ENCODE measurements around the gene IGF2BP2.
"Not testable (repeated sequence)": the region's sequence is repeated elsewhere in the genome, so short reads cannot be mapped to it uniquely, and the experiment has no call there.

Gene IGF2BP2

DNA sequence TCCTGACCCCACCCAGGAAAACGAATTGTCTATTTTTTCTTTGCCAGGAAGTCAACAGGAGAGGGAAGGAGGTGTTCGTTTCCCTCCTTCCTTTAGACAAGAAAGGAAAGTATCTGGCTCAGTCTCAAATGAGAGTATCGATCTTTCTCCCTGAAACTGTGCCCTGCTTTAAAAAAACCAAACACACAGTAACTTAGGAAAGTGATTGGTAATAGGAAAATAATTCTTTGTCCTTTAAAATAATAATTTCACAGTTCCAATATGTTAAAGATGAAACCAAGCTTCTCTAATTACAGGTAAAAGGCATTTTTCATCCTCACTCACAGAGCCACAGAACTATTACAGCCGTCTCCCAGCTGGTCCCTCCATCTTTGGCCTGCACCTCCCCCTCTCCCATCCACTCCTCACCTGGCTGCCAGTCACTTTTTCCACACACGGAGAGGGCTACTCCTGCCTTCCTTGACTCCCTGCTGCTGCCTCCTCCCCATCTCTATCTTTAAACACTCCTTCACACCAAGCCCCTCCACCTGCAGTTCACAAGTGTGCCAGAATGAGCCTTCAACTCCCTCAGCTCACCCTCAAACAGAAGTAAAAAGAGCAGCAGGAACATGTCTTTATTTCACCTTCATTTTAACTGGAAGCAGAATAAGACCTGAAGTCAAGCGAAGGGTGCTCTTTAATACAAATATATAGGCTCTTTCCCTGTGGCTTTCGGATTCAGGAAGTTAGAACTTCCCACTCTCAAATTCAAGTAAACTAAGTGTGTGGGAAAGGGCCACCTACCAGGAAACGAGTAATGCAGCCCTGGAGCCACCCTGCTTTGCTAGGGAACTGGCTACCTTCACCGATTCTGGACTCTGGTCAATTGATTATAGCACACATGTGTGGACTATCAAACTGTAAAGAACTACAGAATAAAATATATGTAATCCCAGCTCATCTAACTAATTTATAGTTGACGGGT is 122.3 kb downstream of the IGF2BP2 start:
- no peaks in the 10 kb centered on the region for H3K4me1 Mint-ChIP-seq (ENCODE audit: low read depth)
- H3K36me3 Mint-ChIP-seq (ENCODE audit: low read depth), result no peaks in the 10 kb centered on the region
- DNase-seq (ENCODE audit: low spot score), result no peak
- H3K27ac Mint-ChIP-seq, result no peak overlapping the region
- H3K27me3 Mint-ChIP-seq (ENCODE audit: low read depth), result peaks cover 13% of the 10 kb centered on the region
- no peaks in the 10 kb centered on the region for H3K9me3 Mint-ChIP-seq
- no peak overlapping the region for H3K4me3 Mint-ChIP-seq

DNA sequence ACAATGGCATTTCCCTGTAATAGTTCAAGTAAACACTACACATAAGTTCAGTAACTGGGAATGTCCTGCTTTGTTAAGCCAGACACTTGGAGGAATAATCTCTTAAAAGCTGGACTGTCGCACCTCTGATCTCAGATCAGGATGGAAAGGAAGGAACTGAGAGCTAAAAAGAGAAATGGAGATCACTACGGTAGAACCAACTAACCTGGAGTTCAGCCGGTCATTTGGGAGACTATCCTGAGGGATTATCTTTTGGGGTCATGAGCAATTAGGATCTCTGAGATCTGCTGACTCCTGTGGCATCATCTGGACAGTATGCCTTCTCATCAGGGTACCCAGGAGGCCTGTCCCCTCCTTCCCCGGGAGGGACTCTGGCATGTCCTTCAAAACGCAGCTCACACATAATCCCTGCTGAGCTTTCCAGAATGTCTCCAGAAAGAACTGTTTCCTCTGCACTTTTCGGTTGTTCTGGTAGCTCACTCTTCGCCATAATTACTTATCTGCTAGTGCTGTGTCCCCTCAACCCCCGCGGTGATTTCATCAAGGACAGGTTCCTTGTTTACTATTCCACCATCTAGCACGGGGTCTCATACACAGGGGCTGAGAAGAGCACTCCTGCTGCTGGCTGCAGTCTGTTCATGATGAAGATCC is 123.1 kb downstream of the IGF2BP2 start:
- Mint-ChIP-seq H3K4me3 (no peak overlapping the region), H3K36me3 (ENCODE audit: low read depth) (no peaks in the 10 kb centered on the region), H3K27me3 (ENCODE audit: low read depth) (peaks cover 13% of the 10 kb centered on the region), H3K9me3 (no peaks in the 10 kb centered on the region), H3K27ac (no peak overlapping the region), H3K4me1 (ENCODE audit: low read depth) (no peaks in the 10 kb centered on the region)
- DNase-seq (ENCODE audit: low spot score), result no peak

DNA sequence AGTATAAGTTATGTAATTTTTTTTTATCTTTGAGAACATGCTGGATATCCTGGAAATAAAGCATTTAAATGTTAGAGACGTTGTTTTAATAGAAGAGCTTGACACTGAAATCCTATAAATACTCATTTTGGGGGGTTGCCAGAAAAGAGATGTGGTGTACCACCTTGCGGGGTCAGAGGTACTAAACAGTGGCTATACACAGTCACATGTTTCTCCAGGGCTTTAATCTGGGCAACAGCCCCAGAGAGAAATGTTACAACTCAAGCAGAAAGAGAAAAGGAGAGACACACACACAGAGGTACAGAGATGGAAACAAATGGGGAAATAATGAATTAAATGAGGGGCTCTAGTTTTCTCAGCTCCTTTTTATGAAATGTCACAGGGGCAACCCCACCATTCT is 124.9 kb downstream of the IGF2BP2 start:
- no peak overlapping the region for H3K27ac Mint-ChIP-seq
- H3K27me3 Mint-ChIP-seq (ENCODE audit: low read depth), result peaks cover 22% of the 10 kb centered on the region
- no peaks in the 10 kb centered on the region for H3K36me3 Mint-ChIP-seq (ENCODE audit: low read depth)
- no peaks in the 10 kb centered on the region for H3K4me1 Mint-ChIP-seq (ENCODE audit: low read depth)
- no peak overlapping the region for H3K4me3 Mint-ChIP-seq
- DNase-seq (ENCODE audit: low spot score), result no peak
- H3K9me3 Mint-ChIP-seq, result no peaks in the 10 kb centered on the region

DNA sequence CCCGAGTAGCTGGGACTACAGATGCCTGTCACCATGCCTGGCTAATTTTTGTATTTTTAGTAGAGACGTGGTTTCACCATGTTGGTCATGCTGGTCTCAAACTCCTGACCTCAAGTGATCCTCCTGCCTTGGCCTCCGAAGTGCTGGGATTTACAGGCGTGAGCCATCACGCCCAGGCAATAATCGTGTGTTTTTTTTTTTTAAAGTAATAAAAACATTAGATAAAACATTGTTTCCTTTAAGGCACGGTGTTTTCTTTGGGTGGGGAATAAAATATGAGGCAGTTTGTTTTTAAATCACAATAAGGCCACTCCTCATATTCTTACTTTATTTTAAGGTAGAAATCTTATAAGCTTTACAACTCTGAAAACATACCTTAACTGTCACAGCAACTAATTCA is 127.6 kb downstream of the IGF2BP2 start:
- H3K27ac Mint-ChIP-seq; H3K4me3 Mint-ChIP-seq; H3K4me1 Mint-ChIP-seq (ENCODE audit: low read depth); H3K36me3 Mint-ChIP-seq (ENCODE audit: low read depth); DNase-seq (ENCODE audit: low spot score); H3K9me3 Mint-ChIP-seq: not testable (repeated sequence)
- peaks cover 21% of the 10 kb centered on the region for H3K27me3 Mint-ChIP-seq (ENCODE audit: low read depth)

DNA sequence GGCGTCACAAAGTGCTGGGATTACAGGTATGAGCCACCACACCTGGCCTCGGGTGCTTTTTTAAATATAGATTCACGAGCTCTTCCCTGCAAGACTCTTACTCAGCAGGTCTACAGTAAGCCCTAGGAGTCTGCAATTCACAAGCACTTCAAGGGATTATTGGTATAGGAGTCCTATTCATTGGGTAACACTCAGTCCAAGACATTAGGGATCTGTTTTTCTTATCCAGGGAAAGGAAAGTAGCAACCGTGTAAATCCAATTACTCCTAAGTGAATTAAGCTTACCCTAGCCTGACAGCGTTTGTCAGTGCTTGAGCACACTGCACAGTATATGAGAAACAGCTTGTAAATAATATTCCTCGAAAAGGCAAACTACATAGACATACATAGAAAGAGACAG is 128.8 kb downstream of the IGF2BP2 start:
- Mint-ChIP-seq H3K36me3 (ENCODE audit: low read depth) (no peaks in the 10 kb centered on the region), H3K4me3 (no peak overlapping the region)
- no peak for DNase-seq (ENCODE audit: low spot score)

DNA sequence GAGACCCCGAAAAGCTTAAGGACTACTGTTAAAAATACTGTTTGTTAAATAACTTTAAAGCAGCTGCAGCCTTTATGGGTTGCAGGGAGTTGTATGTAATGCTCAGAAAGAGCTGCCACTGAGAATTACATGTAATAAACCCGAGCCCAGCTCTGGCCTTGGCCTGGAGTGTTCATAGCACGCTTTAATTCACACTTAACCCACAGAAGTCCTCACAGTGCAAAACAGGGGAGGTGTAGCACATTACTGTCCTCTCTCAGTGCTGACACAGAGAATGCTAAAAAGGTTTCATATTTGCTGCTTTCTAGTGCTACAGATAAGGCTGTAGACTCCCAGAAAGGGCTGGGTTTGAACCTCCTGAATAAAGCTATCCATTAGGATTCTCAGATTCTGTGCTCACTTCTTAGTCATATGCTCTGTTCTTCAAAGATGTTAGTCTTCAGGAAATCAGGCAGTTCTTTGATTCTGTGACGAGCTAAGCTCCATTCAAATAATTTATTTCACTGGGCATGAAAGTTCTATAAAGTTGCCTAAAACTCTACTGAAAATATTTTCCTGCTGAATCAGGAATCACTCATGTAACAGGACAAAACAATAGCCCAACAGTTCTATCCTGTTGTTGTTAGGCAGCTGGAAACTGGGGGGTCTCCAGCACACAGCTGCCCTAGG is 130.7 kb downstream of the IGF2BP2 start:
- no peaks in the 10 kb centered on the region for H3K9me3 Mint-ChIP-seq
- H3K4me3 Mint-ChIP-seq, result no peak overlapping the region
- DNase-seq (ENCODE audit: low spot score), result no peak
- no peaks in the 10 kb centered on the region for H3K36me3 Mint-ChIP-seq (ENCODE audit: low read depth)
- no peak overlapping the region for H3K27ac Mint-ChIP-seq
- peaks cover 12% of the 10 kb centered on the region for H3K27me3 Mint-ChIP-seq (ENCODE audit: low read depth)
- H3K4me1 Mint-ChIP-seq (ENCODE audit: low read depth), result no peaks in the 10 kb centered on the region

More for the DNA sequence above, 128.8 kb downstream of the IGF2BP2 start:
- no peaks in the 10 kb centered on the region for H3K9me3 Mint-ChIP-seq
- no peaks in the 10 kb centered on the region for H3K4me1 Mint-ChIP-seq (ENCODE audit: low read depth)
- H3K27ac Mint-ChIP-seq, result no peak overlapping the region
- H3K27me3 Mint-ChIP-seq (ENCODE audit: low read depth), result peaks cover 18% of the 10 kb centered on the region

DNA sequence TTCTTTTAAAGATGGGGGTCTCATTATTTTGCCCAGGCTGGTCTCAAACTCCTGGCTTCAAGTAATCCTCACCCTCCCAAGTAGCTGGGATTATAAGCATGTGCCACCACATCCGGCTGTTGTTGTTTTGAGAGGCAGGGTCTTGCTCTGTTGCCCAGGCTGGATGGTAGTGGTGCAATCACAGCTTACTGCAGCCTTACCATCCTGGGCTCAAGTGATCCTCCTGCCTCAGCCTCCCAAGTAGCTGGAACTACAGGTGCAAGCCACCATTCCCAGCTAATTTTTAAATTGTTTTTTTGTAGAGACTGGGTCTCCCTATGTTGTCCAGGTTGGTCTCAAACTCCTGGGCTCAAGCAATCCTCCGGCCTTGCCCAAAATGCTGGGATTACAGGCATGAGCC is 133.2 kb downstream of the IGF2BP2 start:
- no peak for DNase-seq (ENCODE audit: low spot score)
- H3K4me3 Mint-ChIP-seq, result no peak overlapping the region
- H3K4me1 Mint-ChIP-seq (ENCODE audit: low read depth), result no peaks in the 10 kb centered on the region
- peaks cover 13% of the 10 kb centered on the region for H3K27me3 Mint-ChIP-seq (ENCODE audit: low read depth)
- H3K9me3 Mint-ChIP-seq, result no peaks in the 10 kb centered on the region
- H3K27ac Mint-ChIP-seq, result no peak overlapping the region
- no peaks in the 10 kb centered on the region for H3K36me3 Mint-ChIP-seq (ENCODE audit: low read depth)

DNA sequence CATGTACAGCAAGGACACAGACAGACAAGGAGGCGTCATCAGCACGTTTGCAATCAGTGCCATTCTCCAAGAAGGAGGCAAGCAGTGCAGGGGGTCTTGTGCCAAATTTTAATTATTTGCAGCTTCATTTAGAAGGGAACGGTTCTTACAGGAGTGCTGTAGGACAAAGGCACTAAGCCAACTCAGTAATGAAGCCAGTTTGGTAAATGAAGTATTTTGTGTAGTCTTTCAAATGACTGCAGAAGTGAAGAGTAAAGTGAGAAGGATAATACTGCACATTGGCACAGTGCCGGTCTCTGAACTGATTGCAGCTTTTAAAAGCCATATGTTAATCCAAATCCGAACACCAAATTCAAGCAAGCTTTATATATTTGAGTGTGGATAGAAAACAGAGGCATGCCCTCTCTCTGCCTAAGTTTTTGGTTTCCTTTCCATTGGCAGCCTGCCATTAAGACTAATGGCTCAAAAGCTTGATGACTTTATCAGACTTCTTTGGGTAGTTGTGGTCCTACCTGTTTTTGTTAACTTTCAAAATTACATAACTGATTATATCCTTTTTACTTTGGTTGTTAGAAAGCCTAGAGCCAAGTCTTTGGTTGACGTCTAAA is 137.5 kb downstream of the IGF2BP2 start:
- H3K36me3 Mint-ChIP-seq (ENCODE audit: low read depth), result no peaks in the 10 kb centered on the region
- H3K4me3 Mint-ChIP-seq, result no peak overlapping the region
- H3K9me3 Mint-ChIP-seq, result no peaks in the 10 kb centered on the region
- no peak for DNase-seq (ENCODE audit: low spot score)
- peaks cover 7% of the 10 kb centered on the region for H3K27me3 Mint-ChIP-seq (ENCODE audit: low read depth)
- no peaks in the 10 kb centered on the region for H3K4me1 Mint-ChIP-seq (ENCODE audit: low read depth)
- no peak overlapping the region for H3K27ac Mint-ChIP-seq

DNA sequence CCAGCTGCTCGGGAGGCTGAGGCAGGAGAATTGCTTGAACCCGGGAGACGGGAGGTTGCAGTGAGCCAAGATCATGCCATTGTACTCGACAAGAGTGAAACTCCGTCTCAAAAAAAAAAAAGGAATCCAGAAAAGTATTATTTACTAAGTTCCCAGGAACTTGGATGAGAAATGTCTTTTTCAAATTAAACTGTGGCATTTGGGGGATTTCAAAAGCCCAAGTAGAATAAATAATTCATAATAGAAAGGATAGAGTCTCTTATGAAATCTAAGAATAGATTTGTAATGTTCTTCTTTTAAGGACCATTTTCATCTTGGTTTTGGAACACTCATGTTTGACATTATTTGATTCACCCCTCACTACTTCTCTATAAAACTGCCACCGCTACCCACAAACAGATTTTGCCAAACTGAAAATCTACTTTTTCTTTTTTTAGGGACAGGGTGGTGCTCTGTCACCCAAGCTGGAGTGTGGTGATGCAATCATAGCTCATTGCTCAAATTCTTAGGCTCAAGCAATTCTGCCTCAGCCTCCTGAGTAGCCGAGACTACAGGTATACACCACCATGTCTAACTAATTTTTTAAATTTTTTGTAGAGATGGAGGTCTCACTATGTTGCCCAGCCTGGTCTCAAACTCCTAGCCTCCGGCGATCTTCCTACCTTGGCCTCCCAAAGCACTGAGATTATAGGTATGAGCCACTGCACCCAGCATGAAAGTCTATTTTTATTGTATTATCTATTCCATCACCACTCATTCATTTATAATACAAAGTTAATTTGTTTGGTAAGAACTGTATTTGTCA is 139.4 kb downstream of the IGF2BP2 start:
- H3K4me1 Mint-ChIP-seq (ENCODE audit: low read depth), result no peaks in the 10 kb centered on the region
- H3K4me3 Mint-ChIP-seq, result no peak overlapping the region
- peaks cover 9% of the 10 kb centered on the region for H3K27me3 Mint-ChIP-seq (ENCODE audit: low read depth)
- H3K27ac Mint-ChIP-seq, result no peak overlapping the region
- DNase-seq (ENCODE audit: low spot score), result no peak
- H3K36me3 Mint-ChIP-seq (ENCODE audit: low read depth), result no peaks in the 10 kb centered on the region
- H3K9me3 Mint-ChIP-seq, result no peaks in the 10 kb centered on the region

DNA sequence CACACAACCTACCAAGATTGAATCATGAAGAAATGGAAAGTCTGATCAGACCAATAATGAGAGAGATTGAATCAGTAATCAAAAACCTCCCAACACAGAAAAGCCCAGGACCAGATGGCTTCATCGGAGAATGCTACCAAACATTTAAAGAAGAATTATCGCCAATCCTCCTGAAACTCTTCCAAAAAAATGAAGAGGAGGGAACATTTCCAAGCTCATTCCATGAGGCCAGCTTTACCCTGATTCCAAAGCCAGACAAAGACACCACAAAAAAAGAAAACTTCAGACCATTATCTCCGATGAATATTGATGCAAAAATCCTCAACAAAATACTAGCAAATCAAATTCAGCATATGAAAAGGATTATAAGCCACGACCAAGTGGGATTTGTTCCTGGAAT is 144.6 kb downstream of the IGF2BP2 start:
- Mint-ChIP-seq H3K36me3 (ENCODE audit: low read depth) (no peaks in the 10 kb centered on the region), H3K4me3 (no peak overlapping the region), H3K9me3 (no peaks in the 10 kb centered on the region), H3K27ac (no peak overlapping the region), H3K27me3 (ENCODE audit: low read depth) (peaks cover 29% of the 10 kb centered on the region), H3K4me1 (ENCODE audit: low read depth) (no peaks in the 10 kb centered on the region)
- DNase-seq (ENCODE audit: low spot score), result no peak

DNA sequence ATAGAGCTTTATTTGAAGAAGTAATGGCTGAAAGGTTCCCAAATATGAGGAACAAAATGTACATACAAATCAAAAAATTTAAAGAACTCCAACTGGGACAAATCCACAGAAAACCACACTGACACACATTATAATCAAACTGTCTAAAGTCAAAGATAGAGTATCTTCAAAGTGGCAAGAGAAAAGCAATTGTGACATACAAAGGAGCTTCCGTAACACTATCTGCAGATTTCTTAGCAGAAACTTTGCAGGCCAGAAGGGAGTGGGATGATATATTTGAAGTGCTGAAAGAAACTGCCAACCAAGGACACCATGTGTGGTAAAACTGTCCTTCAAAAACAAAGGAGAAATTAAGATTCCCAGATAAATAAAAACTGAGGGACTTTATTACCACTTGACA is 146.8 kb downstream of the IGF2BP2 start:
- Mint-ChIP-seq H3K27me3 (ENCODE audit: low read depth) (peaks cover 34% of the 10 kb centered on the region), H3K4me1 (ENCODE audit: low read depth) (no peaks in the 10 kb centered on the region), H3K27ac (no peak overlapping the region), H3K9me3 (no peaks in the 10 kb centered on the region), H3K36me3 (ENCODE audit: low read depth) (no peaks in the 10 kb centered on the region), H3K4me3 (no peak overlapping the region)
- DNase-seq (ENCODE audit: low spot score), result no peak

DNA sequence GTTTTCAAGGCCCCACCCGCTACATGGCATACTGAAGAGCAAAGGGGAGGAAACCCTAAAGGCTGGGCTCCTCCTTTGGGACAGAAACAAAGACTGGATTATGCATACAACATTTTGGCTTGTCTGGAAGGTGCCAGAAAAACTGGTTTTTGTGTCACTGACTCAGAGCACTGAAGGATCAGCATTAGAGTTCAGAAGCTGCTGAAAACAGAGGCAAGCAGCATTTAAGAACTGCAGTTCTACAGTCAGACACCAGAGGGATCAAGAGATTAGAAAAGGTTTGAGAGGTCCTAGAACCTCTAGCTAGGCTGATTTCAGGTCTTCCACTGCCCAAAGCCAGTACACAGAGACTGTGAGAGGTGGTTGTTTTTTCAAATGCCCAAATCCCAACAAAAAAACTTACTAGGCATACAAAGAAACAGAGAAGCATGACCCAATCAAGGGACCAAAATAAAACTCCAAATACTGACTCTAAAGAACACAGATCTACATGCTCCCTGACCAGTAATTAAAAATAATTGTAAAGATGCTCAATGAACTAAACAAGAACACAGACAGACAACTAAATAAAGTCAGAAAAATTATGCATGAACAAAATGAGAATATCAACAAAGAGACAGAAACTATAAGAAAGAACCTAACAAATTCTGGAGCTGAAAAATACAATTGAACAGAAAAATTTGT is 147.6 kb downstream of the IGF2BP2 start:
- Mint-ChIP-seq H3K36me3 (ENCODE audit: low read depth) (no peaks in the 10 kb centered on the region), H3K9me3 (no peaks in the 10 kb centered on the region), H3K4me3 (no peak overlapping the region), H3K4me1 (ENCODE audit: low read depth) (no peaks in the 10 kb centered on the region), H3K27me3 (ENCODE audit: low read depth) (peaks cover 32% of the 10 kb centered on the region), H3K27ac (no peak overlapping the region)
- no peak for DNase-seq (ENCODE audit: low spot score)

DNA sequence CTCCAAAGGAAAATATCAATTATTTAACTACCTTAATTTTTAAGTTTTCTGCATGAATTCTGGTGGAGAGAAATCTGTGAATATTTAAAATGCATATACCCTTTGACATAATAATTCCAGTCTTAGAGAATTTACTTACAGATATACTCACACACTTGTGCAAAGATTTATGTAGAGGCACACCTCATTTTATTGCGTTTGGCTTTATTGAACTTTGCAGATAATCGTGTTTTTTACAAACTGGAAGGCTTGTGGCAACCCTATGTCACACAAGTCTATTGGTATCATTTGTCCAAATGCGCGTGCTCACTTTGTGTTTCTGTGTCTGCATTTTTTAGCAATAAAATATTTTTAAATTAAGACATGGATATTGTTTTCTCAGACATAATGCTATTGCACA is 157.3 kb downstream of the IGF2BP2 start:
- Mint-ChIP-seq H3K4me3 (no peak overlapping the region), H3K4me1 (ENCODE audit: low read depth) (no peaks in the 10 kb centered on the region), H3K9me3 (no peaks in the 10 kb centered on the region), H3K36me3 (ENCODE audit: low read depth) (no peaks in the 10 kb centered on the region), H3K27me3 (ENCODE audit: low read depth) (peaks cover 27% of the 10 kb centered on the region), H3K27ac (no peak overlapping the region)
- DNase-seq (ENCODE audit: low spot score), result no peak

Data from T-helper 2 cell treated with Interferon-gamma antibody and Interleukin-4, amounts not matched to agents 5 μg/mL and 100 μg/mL, for 36 hours (primary cell).